GM12878 (cell line): ENCODE results near the gene HPCA. TPM values are rescaled to one million over a fixed set of nuclear protein-coding genes. Genes with fewer than 3 reads are reported as not detected.

Experiments used
- ATAC-seq: fragments of 200-7000 bp; cut with Tn5 transposase; 3 replicates; pipeline ENCODE4 v1.9.1; 2020; ENCODE audit warnings: mild to moderate bottlenecking, moderate library complexity
- BruUV-seq: library from RNA; stranded (reverse); fragments of 400-500 nt; replicated peaks from 2 replicates; lab custom pipeline; 2021; lab: Mats Ljungman, UMichigan
- CTCF ChIA-PET: fragments of 300-600 bp; sonication (Branson Sonifier 250); formaldehyde crosslinking; extraction: SDS; loops from one replicate; lab custom pipeline; 2021; ENCODE audit warnings: inconsistent platforms; lab: Yijun Ruan, JAX
- POLR2A ChIA-PET: fragments of 350-600 bp; formaldehyde crosslinking; extraction: SDS; loops from one replicate; lab custom pipeline; 2021; ENCODE audit warnings: inconsistent platforms; lab: Charles Lee
- RAD21 ChIA-PET: fragments of 300-600 bp; sonication (Branson Sonifier 250); formaldehyde crosslinking; loops from one replicate; lab custom pipeline; 2023; ENCODE audit warnings: antibody characterized with exemption; ENCODE audit not compliant: unreplicated experiment; lab: Charles Lee
- SMC1A ChIA-PET: fragments of 300-600 bp; sonication (Branson Sonifier 250); formaldehyde crosslinking; loops from one replicate; lab custom pipeline; 2023; ENCODE audit not compliant: unreplicated experiment, uncharacterized antibody; lab: Charles Lee
- DNase-seq: peaks from one replicate; pipeline ENCODE4 v3.0.0-alpha.2; 2011; ENCODE audit warnings: low read depth, low spot score
- FAIRE-seq: peaks from 3 replicates; lab custom pipeline; 2011; peaks lifted over from hg19 to GRCh38; lab: Jason Lieb, UNC
- H2AFZ ChIP-seq: 2 replicates; pipeline ENCODE4 v1.6.0; 2011; ENCODE audit warnings: low read depth, low read length, control low read depth; ENCODE audit not compliant: control insufficient read depth
- H3K27ac ChIP-seq: 2 replicates; pipeline ENCODE4 v1.5.1; 2011; ENCODE audit warnings: control low read depth; ENCODE audit not compliant: control insufficient read depth, insufficient read depth
- H3K27me3 ChIP-seq, 2 experiments: replicated peaks in 1 of 2; 2 replicates each; pipeline versions ENCODE4 v1.6.0 to v1.6.1; 2011; ENCODE audit warnings: low read length in 1 of 2; ENCODE audit not compliant: control insufficient read depth in 2 of 2, insufficient read depth in 2 of 2
- H3K36me3 ChIP-seq, 2 experiments: 2 replicates each; pipeline ENCODE4 v1.5.1; 2011; ENCODE audit warnings: low read length in 1 of 2; ENCODE audit not compliant: control insufficient read depth in 2 of 2, insufficient read depth in 2 of 2
- H3K4me1 ChIP-seq: 2 replicates; pipeline ENCODE4 v1.6.1; 2011; ENCODE audit warnings: mild to moderate bottlenecking, low read length, moderate library complexity, mixed read lengths; ENCODE audit not compliant: control insufficient read depth, insufficient read depth
- H3K4me2 ChIP-seq: 2 replicates; pipeline ENCODE4 v1.6.0; 2011; ENCODE audit warnings: control low read depth; ENCODE audit not compliant: control insufficient read depth, insufficient read depth
- H3K4me3 ChIP-seq: fragments of 200-600 bp; sonication (generic); 2 replicates; pipeline ENCODE4 v1.5.1; 2016
- H3K79me2 ChIP-seq: 2 replicates; pipeline ENCODE4 v1.6.0; 2011; ENCODE audit warnings: low read length; ENCODE audit not compliant: control insufficient read depth, insufficient read depth
- H3K9ac ChIP-seq: 2 replicates; pipeline ENCODE4 v1.8.0; 2011; ENCODE audit warnings: low read length, control low read depth, mixed read lengths; ENCODE audit not compliant: control insufficient read depth, insufficient read depth
- H3K9me3 ChIP-seq: replicated peaks from 3 replicates; pipeline ENCODE4 v1.5.1; 2011; ENCODE audit warnings: mild to moderate bottlenecking, low read length; ENCODE audit not compliant: control insufficient read depth, insufficient read depth
- H4K20me1 ChIP-seq: 2 replicates; pipeline ENCODE4 v1.6.0; 2011; ENCODE audit not compliant: control insufficient read depth, insufficient read depth
- ATF7 ChIP-seq: fragments of 450-650 bp; IDR thresholded peaks from 2 replicates; pipeline ENCODE4 v1.6.1; 2016; ENCODE audit warnings: low read depth, mild to moderate bottlenecking
- BCL3 ChIP-seq: IDR thresholded peaks from 2 replicates; pipeline ENCODE4 v1.6.1; 2011; ENCODE audit warnings: borderline replicate concordance, low read depth, mild to moderate bottlenecking, moderate library complexity, low read length; ENCODE audit not compliant: insufficient read depth, poor library complexity, severe bottlenecking
- CBFB ChIP-seq: IDR thresholded peaks from 2 replicates; pipeline ENCODE4 v1.6.1; 2016; ENCODE audit warnings: antibody characterized with exemption, low read depth
- CBX5 ChIP-seq: sonication (generic); IDR thresholded peaks from 2 replicates; pipeline ENCODE4 v1.6.1; 2016; ENCODE audit warnings: low read depth, moderate library complexity, mild to moderate bottlenecking, inconsistent platforms
- FOXM1 ChIP-seq: IDR thresholded peaks from 2 replicates; pipeline ENCODE4 v1.6.1; 2012; ENCODE audit warnings: low read depth, mild to moderate bottlenecking, inconsistent platforms, low read length, moderate library complexity
- JUNB ChIP-seq: IDR thresholded peaks from 2 replicates; pipeline ENCODE4 v1.6.1; 2016; ENCODE audit warnings: antibody characterized with exemption, mild to moderate bottlenecking
- KAT2A ChIP-seq: conservative IDR thresholded peaks from 2 replicates; pipeline ENCODE4 v1.6.1; 2011; ENCODE audit warnings: low read depth, low read length; ENCODE audit not compliant: control insufficient read depth
- KDM1A ChIP-seq: fragments of 200-600 bp; sonication (generic); IDR thresholded peaks from 2 replicates; pipeline ENCODE4 v1.6.1; 2016; ENCODE audit warnings: borderline replicate concordance
- NFIC ChIP-seq: IDR thresholded peaks from 2 replicates; pipeline ENCODE4 v1.6.1; 2012; ENCODE audit warnings: low read depth, mild to moderate bottlenecking, inconsistent platforms, low read length, moderate library complexity
- PML ChIP-seq: IDR thresholded peaks from 2 replicates; pipeline ENCODE4 v1.6.1; 2012; ENCODE audit warnings: low read length, inconsistent platforms
- POLR2AphosphoS5 ChIP-seq: IDR thresholded peaks from 2 replicates; pipeline ENCODE4 v1.6.1; 2011; ENCODE audit warnings: mild to moderate bottlenecking, low read length, inconsistent platforms
- RFX5 ChIP-seq: IDR thresholded peaks from 2 replicates; pipeline ENCODE4 v1.6.1; 2011; ENCODE audit warnings: low read depth, low read length, improper control_type of control experiment
- SMC3 ChIP-seq: IDR thresholded peaks from 2 replicates; pipeline ENCODE4 v1.6.1; 2011; ENCODE audit warnings: low read length, improper control_type of control experiment, borderline replicate concordance
- SPI1 ChIP-seq: IDR thresholded peaks from 2 replicates; pipeline ENCODE4 v1.6.1; 2011; ENCODE audit warnings: low read depth, mild to moderate bottlenecking, low read length, moderate library complexity, borderline replicate concordance; ENCODE audit not compliant: insufficient read depth
- ZBTB4 ChIP-seq: fragments of 450-650 bp; formaldehyde crosslinking; IDR thresholded peaks from 2 replicates; pipeline ENCODE4 v1.4.0; 2022; ENCODE audit warnings: mild to moderate bottlenecking, moderate library complexity
- ZBTB40 ChIP-seq: fragments of 450-650 bp; IDR thresholded peaks from 2 replicates; pipeline ENCODE4 v1.6.1; 2016; ENCODE audit warnings: mild to moderate bottlenecking, moderate library complexity, borderline replicate concordance
- ZNF24 ChIP-seq: fragments of 450-650 bp; IDR thresholded peaks from 2 replicates; pipeline ENCODE4 v1.6.1; 2017; ENCODE audit warnings: antibody characterized with exemption, mild to moderate bottlenecking
- in situ Hi-C: fragments of 300-500 bp; cut with MboI; formaldehyde crosslinking; loops from 9 replicates; pipeline ENCODE4 v1.14.3; 2018; ENCODE audit warnings: mixed read lengths
- intact Hi-C: fragments of 100-400 bp; cut with micrococcal nuclease; formaldehyde crosslinking; loops from one replicate; pipeline ENCODE4 v1.14.2; 2022; ENCODE audit not compliant: unreplicated experiment
- polyA plus RNA-seq, 11 experiments: library from polyadenylated mRNA; depleted of rRNA in 4 of 11; unstranded in 6 of 11; stranded (reverse) in 5 of 11; fragments of >200 nt; fragmentation: Nextera tagmentation in 4 of 11; fragmentation: Illumina TruSeq in 1 of 11; extraction: Ambion mirVana in 4 of 11; extraction: Trizol in 1 of 11; gene quantifications; 1 replicate in 1 of 11; 2 replicates in 10 of 11; pipeline versions ENCODE4 v1.2.1 to v1.2.3, GENCODE V29; 2011 to 2016; ENCODE audit warnings: inconsistent platforms in 2 of 11, missing spikeins in 2 of 11, low read depth in 1 of 11
- total RNA-seq, 4 experiments: library from RNA; depleted of rRNA in 3 of 4; stranded (reverse); fragments of >200 nt in 3 of 4; fragmentation: Illumina TruSeq in 1 of 4; extraction: Trizol in 1 of 4; gene quantifications; 2 replicates each; pipeline versions ENCODE4 v1.2.1 to v1.2.3, GENCODE V29; 2013 to 2021

The HPCA gene
- total and polyA plus RNA-seq, 10 of the 15 experiments (the other 5 are each of a cell fraction or from before 2014, with no cell fraction given): 0.11 TPM; not detected in 9

GRCh38 chr1:32860566-32860965 lies 25.7 kb upstream of the HPCA start:
- FAIRE-seq: no peak
- TF ChIP-seq KDM1A: no peak
- no peak for TF ChIP-seq SMC3
- no peak for TF ChIP-seq SPI1
- no peak for TF ChIP-seq PML
- no peak for TF ChIP-seq CBX5
- no peak for TF ChIP-seq POLR2AphosphoS5
- TF ChIP-seq CBFB: no peak
- no peak for TF ChIP-seq RFX5
- TF ChIP-seq BCL3: no peak
- TF ChIP-seq ATF7: no peak
- TF ChIP-seq ZBTB40: no peak
- TF ChIP-seq NFIC: no peak
- TF ChIP-seq KAT2A: no peak
- TF ChIP-seq JUNB: no peak
- no peak for TF ChIP-seq FOXM1
- no peak for TF ChIP-seq ZBTB4 (CRISPR knock-in tag)
- no peak for TF ChIP-seq ZNF24

More at GRCh38 chr1:32860566-32860965, 25.7 kb upstream of the HPCA start:
- no peaks in the 10 kb centered on the region for H3K27me3 ChIP-seq
- H3K4me1 ChIP-seq: no peaks in the 10 kb centered on the region
- H3K9ac ChIP-seq: no peak overlapping the region
- no peak overlapping the region for H3K4me2 ChIP-seq
- intact Hi-C loops (no loop called here), in situ Hi-C loops (no loop called here)
- H4K20me1 ChIP-seq: no peaks in the 10 kb centered on the region
- CTCF ChIA-PET: interaction anchor here (1.1 to 6.5 kb wide), 4 partner anchors 12 to 545 kb away, joined by 3 to 37 read pairs (median 12); no protein-coding TSS in a partner anchor
- DNase-seq: no peak
- ATAC-seq: no peak
- no peaks in the 10 kb centered on the region for H3K79me2 ChIP-seq
- RAD21 ChIA-PET: no interaction called here
- SMC1A ChIA-PET: interaction anchor here (0.9 to 1.9 kb wide), 3 partner anchors 10 to 149 kb away, joined by 3 to 5 read pairs (median 4); no protein-coding TSS in a partner anchor
- H3K36me3 ChIP-seq: peaks cover 8 to 35% of the 10 kb centered on the region in 2 experiments
- no peak overlapping the region for H3K4me3 ChIP-seq
- H3K9me3 ChIP-seq: no peaks in the 10 kb centered on the region
- no TSS peak for BruUV-seq
- H3K27ac ChIP-seq: no peak overlapping the region
- no peak overlapping the region for H2AFZ ChIP-seq
- POLR2A ChIA-PET: no interaction called here
